DND-41 (cell line): ENCODE measurements around the gene AUTS2.

Experiments used
- ATAC-seq: fragments of 200-7000 bp; cut with Tn5 transposase; 3 replicates; pipeline ENCODE4 v1.9.1; 2021; ENCODE audit warnings: low read depth; ENCODE audit not compliant: insufficient read depth
- DNase-seq: peaks from one replicate; pipeline ENCODE4 v3.0.0-alpha.2; 2020
- H2AFZ ChIP-seq: 2 replicates; pipeline ENCODE4 v1.6.0; 2012; ENCODE audit warnings: low read depth, low read length
- H3K27ac ChIP-seq: 2 replicates; pipeline ENCODE4 v1.5.1; 2012; ENCODE audit warnings: low read length, inconsistent platforms
- H3K27me3 ChIP-seq: fragments of 200-600 bp; sonication (generic); 2 replicates; pipeline ENCODE4 v1.6.0; 2012; ENCODE audit warnings: low read length, mild to moderate bottlenecking, inconsistent platforms; ENCODE audit not compliant: insufficient read depth, poor library complexity
- H3K36me3 ChIP-seq: 2 replicates; pipeline ENCODE4 v1.5.1; 2012; ENCODE audit warnings: low read length, inconsistent platforms; ENCODE audit not compliant: insufficient read depth
- H3K4me1 ChIP-seq: 2 replicates; pipeline ENCODE4 v1.5.1; 2012; ENCODE audit warnings: mild to moderate bottlenecking, low read length; ENCODE audit not compliant: insufficient read depth
- H3K4me2 ChIP-seq: 2 replicates; pipeline ENCODE4 v1.6.0; 2012; ENCODE audit warnings: mild to moderate bottlenecking, moderate library complexity, low read length, inconsistent platforms; ENCODE audit not compliant: insufficient read depth
- H3K4me3 ChIP-seq, 2 experiments: fragments of 200-600 bp in 1 of 2; shearing (Covaris generic) in 1 of 2; 2 replicates each; pipeline ENCODE4 v1.5.1; 2012 to 2016; ENCODE audit warnings: inconsistent platforms in 2 of 2, low read length in 2 of 2, mild to moderate bottlenecking in 2 of 2, low read depth in 1 of 2, moderate library complexity in 1 of 2
- H3K79me2 ChIP-seq: 2 replicates; pipeline ENCODE4 v1.6.0; 2012; ENCODE audit warnings: low read length, inconsistent platforms; ENCODE audit not compliant: insufficient read depth
- H3K9ac ChIP-seq: 2 replicates; pipeline ENCODE4 v1.6.0; 2012; ENCODE audit warnings: low read depth, mild to moderate bottlenecking, inconsistent platforms, low read length, moderate library complexity
- H3K9me3 ChIP-seq: 2 replicates; pipeline ENCODE4 v1.5.1; 2012; ENCODE audit warnings: low read length, moderate library complexity, mild to moderate bottlenecking, inconsistent platforms; ENCODE audit not compliant: insufficient read depth, severe bottlenecking
- H4K20me1 ChIP-seq: 2 replicates; pipeline ENCODE4 v1.6.0; 2012; ENCODE audit warnings: low read length; ENCODE audit not compliant: insufficient read depth
- CTCF ChIP-seq: IDR thresholded peaks from 2 replicates; pipeline ENCODE4 v1.5.1; 2012; ENCODE audit warnings: borderline replicate concordance, low read length, moderate library complexity, mild to moderate bottlenecking; ENCODE audit not compliant: poor library complexity, severe bottlenecking; ENCODE audit errors: extremely low read depth
- EZH2 ChIP-seq: IDR thresholded peaks from 3 replicates; pipeline ENCODE4 v1.6.1; 2012; ENCODE audit warnings: borderline replicate concordance, low read depth, mild to moderate bottlenecking, moderate library complexity, low read length, inconsistent platforms; ENCODE audit not compliant: severe bottlenecking

AUTS2 gene

DNA sequence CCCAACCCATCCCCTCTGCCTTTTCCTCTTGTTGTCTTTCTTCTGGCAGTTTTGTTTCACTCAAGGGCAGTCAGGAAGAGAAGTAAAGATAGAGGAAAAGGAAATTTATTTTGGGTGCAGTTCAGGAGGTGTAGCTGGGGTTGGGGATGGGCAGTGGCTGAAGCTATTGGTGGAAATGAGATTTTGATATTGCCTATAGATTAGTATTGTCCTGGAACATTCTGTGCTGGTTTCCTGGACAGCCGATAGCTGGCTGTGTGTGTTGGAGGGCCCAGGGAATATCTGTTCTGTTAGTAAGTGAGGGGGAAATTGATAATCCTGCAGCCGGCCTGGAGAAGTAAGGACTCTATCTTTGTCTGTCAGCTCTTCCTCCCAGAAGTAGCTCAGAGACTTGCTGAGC, 107.8 kb downstream of the AUTS2 start:
- DNase-seq, result no peak
- Histone ChIP-seq H4K20me1 (peaks cover 37% of the 10 kb centered on the region), H3K79me2 (peaks cover 68% of the 10 kb centered on the region)

GRCh38 chr7:69708857-69709256, 110.6 kb downstream of the AUTS2 start:
- Histone ChIP-seq H3K4me1 (peaks cover 3% of the 10 kb centered on the region; the same call in 1 of the 2 replicates), H3K9me3 (no peaks in the 10 kb centered on the region), H2AFZ (no peak overlapping the region), H3K9ac (no peak overlapping the region), H3K36me3 (no peaks in the 10 kb centered on the region), H3K79me2 (peaks cover 62% of the 10 kb centered on the region), H4K20me1 (peaks cover 29% of the 10 kb centered on the region), H3K27me3 (no peaks in the 10 kb centered on the region), H3K4me3 (no peak overlapping the region), H3K27ac (no peak overlapping the region), H3K4me2 (no peak overlapping the region)
- DNase-seq, result no peak
- TF ChIP-seq CTCF (no peak), EZH2 (no peak)
- peak; percentile 42; the same call in 1 of the 3 replicates for ATAC-seq

More for the DNA sequence above, 107.8 kb downstream of the AUTS2 start:
- ATAC-seq, result no peak
- H3K9ac ChIP-seq, result no peak overlapping the region
- no peak overlapping the region for H2AFZ ChIP-seq
- H3K27me3 ChIP-seq, result no peaks in the 10 kb centered on the region
- no peak overlapping the region for H3K27ac ChIP-seq
- H3K4me3 ChIP-seq, result no peak overlapping the region
- no peak overlapping the region for H3K4me2 ChIP-seq
- no peaks in the 10 kb centered on the region for H3K9me3 ChIP-seq
- no peaks in the 10 kb centered on the region for H3K36me3 ChIP-seq
- no peak for TF ChIP-seq CTCF
- peaks cover 10% of the 10 kb centered on the region for H3K4me1 ChIP-seq

GRCh38 chr7:69710768-69711438, 112.6 kb downstream of the AUTS2 start:
- Histone ChIP-seq H3K4me2 (no peak overlapping the region), H3K36me3 (no peaks in the 10 kb centered on the region), H3K79me2 (peaks cover 63% of the 10 kb centered on the region), H3K27me3 (no peaks in the 10 kb centered on the region), H3K4me3 (no peak overlapping the region), H4K20me1 (peaks cover 36% of the 10 kb centered on the region), H3K27ac (no peak overlapping the region), H3K9ac (no peak overlapping the region), H3K9me3 (no peaks in the 10 kb centered on the region), H2AFZ (no peak overlapping the region), H3K4me1 (peaks cover 3% of the 10 kb centered on the region; the same call in 1 of the 2 replicates)
- ATAC-seq, result no peak
- DNase-seq, result no peak
- TF ChIP-seq CTCF (no peak), EZH2 (no peak)
